Activated CD8-positive, alpha-beta memory T cell treated with anti-CD3 and anti-CD28 coated beads for 1 hour (primary cell): ENCODE results near the gene OSBP2.
"Not testable (repeated sequence)": the region's sequence is repeated elsewhere in the genome, so short reads cannot be mapped to it uniquely, and the experiment has no call there.

Source experiments
- DNase-seq, 2 donors: peaks; one replicate each; pipeline ENCODE4 v3.0.0-alpha.2; 2020; ENCODE audit warnings: low read depth in 1 of 2; ENCODE audit errors: extremely low read depth in 1 of 2

The OSBP2 gene

GRCh38 chr22:30694640-30695350 is at the start of gene OSBP2:
OSBP2 (plus strand) TSS chr22:30694874; CDS start chr22:30694910, 36 bp downstream.
- peak in 1 of 2 donors; percentile 4 for DNase-seq

GRCh38 chr22:30646518-30647160 is 48.0 kb upstream of the OSBP2 start:
- DNase-seq, result no peak

- DNase-seq, result no peak
Observed at GRCh38 chr22:30647536-30647935, 47.1 kb upstream of the OSBP2 start.

GRCh38 chr22:30648825-30649224 is 45.8 kb upstream of the OSBP2 start:
- no peak for DNase-seq

- peak; percentile 45 to 63 for DNase-seq
Observed at GRCh38 chr22:30649430-30650007, 45.2 kb upstream of the OSBP2 start.

GRCh38 chr22:30650508-30651116 is 44.1 kb upstream of the OSBP2 start:
- DNase-seq, result no peak

GRCh38 chr22:30652852-30653251 is 41.8 kb upstream of the OSBP2 start:
- no peak for DNase-seq

GRCh38 chr22:30654361-30654760 is 40.3 kb upstream of the OSBP2 start:
- DNase-seq, result no peak

- DNase-seq, result no peak
Observed at GRCh38 chr22:30655532-30655931, 39.1 kb upstream of the OSBP2 start.

- no peak for DNase-seq
Observed at GRCh38 chr22:30662040-30662439, 32.6 kb upstream of the OSBP2 start.

GRCh38 chr22:30664798-30665197 is 29.9 kb upstream of the OSBP2 start:
- no peak for DNase-seq

GRCh38 chr22:30665266-30665665 is 29.4 kb upstream of the OSBP2 start:
- DNase-seq, result no peak

- DNase-seq, result no peak
Observed at GRCh38 chr22:30665786-30666185, 28.9 kb upstream of the OSBP2 start.

GRCh38 chr22:30667107-30667493 is 27.6 kb upstream of the OSBP2 start:
- no peak for DNase-seq

- peak; percentile 80 to 94 for DNase-seq
Observed at GRCh38 chr22:30667494-30668385, 26.9 kb upstream of the OSBP2 start, which contains the start of gene DUSP18. DUSP18 (minus strand) TSS chr22:30667875; CDS start chr22:30664003, 3,872 bp downstream.

GRCh38 chr22:30668386-30668710 is 26.3 kb upstream of the OSBP2 start:
- no peak for DNase-seq

GRCh38 chr22:30671071-30671470 is 23.6 kb upstream of the OSBP2 start:
- no peak for DNase-seq

GRCh38 chr22:30673136-30673535 is 21.5 kb upstream of the OSBP2 start:
- no peak for DNase-seq

GRCh38 chr22:30674482-30674881 is 20.2 kb upstream of the OSBP2 start:
- no peak for DNase-seq

GRCh38 chr22:30675436-30675835 is 19.2 kb upstream of the OSBP2 start:
- no peak for DNase-seq

- not testable (repeated sequence) for DNase-seq
Observed at GRCh38 chr22:30676565-30676964, 18.1 kb upstream of the OSBP2 start.
